HG03354 (cell line): ENCODE results near the gene UTP3.
"Not testable (repeated sequence)": the region's sequence is repeated elsewhere in the genome, so short reads cannot be mapped to it uniquely, and the experiment has no call there.

Source experiments
- ATAC-seq: cut with Tn5 transposase; IDR thresholded peaks from one replicate; pipeline ENCODE4 v1.9.1; 2021; ENCODE audit warnings: mild to moderate bottlenecking; ENCODE audit not compliant: unreplicated experiment, poor library complexity, severe bottlenecking

Gene UTP3

DNA sequence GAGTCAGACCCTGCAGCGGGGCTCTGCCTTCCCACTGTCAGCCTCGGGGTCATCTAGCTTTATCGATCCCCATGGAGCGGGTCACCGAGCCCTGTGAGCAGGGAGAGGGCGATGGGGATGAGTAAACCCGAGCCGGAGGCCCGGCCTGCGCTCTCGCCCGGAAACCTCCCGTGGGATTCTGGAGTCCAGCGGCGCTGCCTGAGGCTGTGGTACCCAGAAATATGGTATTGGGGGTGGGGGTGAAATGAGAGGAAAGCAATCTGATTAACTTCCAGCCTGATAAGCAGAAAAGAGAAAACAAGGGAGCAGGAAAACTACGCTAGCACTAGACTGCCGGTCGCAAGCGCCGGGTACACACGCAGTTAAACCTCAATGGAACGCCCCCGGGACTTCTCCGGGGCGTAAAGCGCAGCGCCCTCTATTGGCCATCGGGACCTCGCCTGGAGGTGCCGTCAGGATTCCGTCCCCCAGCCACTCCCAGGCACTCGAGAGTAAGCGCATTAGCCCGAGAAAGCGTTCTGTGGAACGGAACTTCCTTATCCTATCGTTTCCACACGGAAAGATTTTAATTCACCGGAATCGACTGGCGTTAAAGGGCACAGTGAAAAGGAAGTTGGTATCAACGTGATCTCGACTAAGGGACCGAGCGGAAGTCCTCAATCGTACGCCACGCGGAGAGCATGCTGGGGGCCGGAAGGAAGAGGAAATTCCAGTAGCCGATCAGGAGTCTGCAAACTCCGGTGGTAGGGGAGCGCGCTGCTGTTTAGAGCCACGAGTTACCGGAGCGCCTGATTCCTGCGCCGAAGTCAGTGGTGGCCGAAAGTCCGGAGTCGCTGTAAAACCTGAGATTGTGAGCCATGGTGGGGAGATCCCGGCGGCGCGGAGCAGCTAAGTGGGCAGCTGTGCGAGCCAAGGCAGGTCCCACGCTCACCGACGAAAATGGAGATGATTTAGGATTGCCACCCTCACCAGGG is at the start of gene UTP3:
Gene UTP3 (plus strand): TSS at position 712 of the 974 bp plus-strand sequence. CDS start 146 bp downstream, at position 858.
- ATAC-seq, result peak; percentile 96

GRCh38 chr4:70640192-70640591 is 48.1 kb upstream of the UTP3 start:
- ATAC-seq, result no peak

DNA sequence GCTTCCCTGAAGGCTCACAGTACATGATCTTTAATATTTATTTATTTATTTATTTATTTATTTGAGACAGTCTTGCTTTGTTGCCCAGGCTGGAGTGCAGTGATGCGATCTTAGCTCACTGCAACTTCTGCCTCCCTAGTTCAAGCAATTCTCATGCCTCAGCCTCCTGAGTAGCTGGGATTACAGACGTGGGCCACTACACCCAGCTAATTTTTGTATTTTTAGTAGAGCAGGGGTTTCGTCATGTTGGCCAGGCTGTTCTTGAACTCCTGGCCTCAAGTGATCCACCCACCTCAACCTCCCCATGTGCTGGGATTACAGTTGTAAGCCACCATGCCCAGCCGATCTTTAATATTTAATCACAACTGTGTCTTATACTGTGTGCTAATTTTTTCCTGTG is 37.6 kb upstream of the UTP3 start:
- not testable (repeated sequence) for ATAC-seq

GRCh38 chr4:70651864-70652506 is 36.3 kb upstream of the UTP3 start:
- peak; percentile 47 for ATAC-seq

GRCh38 chr4:70654605-70655011 is 33.7 kb upstream of the UTP3 start:
- ATAC-seq, result no peak

GRCh38 chr4:70657326-70657725 is 31.0 kb upstream of the UTP3 start:
- ATAC-seq, result no peak

DNA sequence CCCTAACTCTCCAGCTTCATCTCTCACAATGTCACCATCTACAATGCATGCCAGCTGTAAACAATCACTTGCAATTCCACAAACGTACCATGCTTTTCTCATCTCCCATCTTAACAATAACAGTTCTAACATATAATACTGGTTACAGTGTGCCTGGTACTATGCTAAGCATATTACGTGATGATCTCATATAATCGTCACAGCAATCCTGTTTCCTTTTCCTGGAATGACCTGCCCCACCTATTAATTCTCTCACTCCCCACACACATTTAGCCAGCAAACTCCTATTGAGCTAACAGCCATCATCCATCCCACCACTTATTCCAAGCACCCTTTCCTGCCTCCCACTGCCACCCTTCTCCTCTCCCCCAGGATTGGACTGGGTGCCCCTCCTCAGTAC is 29.9 kb upstream of the UTP3 start:
- ATAC-seq, result no peak

- no peak for ATAC-seq
Observed at GRCh38 chr4:70660106-70660505, 28.2 kb upstream of the UTP3 start.

DNA sequence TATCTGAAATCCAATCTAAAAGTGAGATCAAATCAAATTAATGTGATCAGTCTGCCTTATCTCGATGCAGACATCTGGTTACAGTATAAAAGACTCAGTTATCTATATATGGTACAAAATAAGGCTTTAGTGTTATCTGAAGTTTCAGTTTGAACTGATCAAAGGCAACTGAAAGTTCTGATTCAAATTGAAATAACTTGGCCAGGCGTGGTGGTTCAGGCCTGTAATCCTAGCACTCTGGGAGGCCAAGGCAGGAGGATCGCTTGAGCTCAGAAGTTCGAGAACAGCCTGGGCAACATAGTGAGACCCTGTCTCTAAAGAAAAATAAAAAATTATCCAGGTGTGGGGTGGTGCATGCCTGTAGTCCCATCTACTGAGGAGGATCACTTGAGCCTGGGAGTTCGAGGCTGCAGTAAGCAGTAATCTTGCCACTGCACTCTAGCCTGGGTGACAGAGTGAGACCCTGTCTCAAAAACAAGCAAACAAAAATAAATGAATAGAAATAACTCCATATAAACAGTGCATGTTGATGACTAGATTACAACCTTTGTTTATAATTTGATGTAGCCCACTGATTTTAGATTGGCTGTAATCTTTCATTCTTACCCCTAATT is 26.9 kb upstream of the UTP3 start:
- ATAC-seq, result peak; percentile 72

DNA sequence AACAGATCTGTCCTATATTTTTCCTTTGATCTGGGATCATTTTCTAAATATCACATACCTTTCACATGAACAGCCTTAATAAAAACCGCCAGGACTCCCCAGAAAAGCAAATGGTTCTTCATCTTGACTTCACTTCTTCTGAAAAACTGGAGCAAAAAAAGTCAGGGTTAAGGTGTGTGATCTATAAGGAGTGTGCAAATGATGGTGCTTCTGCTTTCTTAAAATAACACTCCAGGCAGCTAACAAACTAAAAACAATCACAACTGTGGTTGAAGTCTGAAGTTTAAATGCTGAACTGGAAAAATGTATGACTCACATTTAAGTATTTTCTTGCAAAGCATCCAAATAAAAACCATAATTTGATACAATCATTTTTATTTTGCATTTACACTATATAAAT is 22.0 kb upstream of the UTP3 start, which contains the start of gene JCHAIN:
Gene JCHAIN (minus strand): TSS at position 140 of the 400 bp plus-strand sequence. CDS start 18 bp downstream, at position 122.
- ATAC-seq, result no peak

GRCh38 chr4:70667740-70668535 is 20.4 kb upstream of the UTP3 start:
- peak; percentile 61 for ATAC-seq

- no peak for ATAC-seq
Observed at GRCh38 chr4:70670332-70671014, 17.9 kb upstream of the UTP3 start.

- ATAC-seq, result no peak
Observed at GRCh38 chr4:70671091-70671490, 17.2 kb upstream of the UTP3 start.

- no peak for ATAC-seq
Observed at GRCh38 chr4:70674191-70674590, 14.1 kb upstream of the UTP3 start.

DNA sequence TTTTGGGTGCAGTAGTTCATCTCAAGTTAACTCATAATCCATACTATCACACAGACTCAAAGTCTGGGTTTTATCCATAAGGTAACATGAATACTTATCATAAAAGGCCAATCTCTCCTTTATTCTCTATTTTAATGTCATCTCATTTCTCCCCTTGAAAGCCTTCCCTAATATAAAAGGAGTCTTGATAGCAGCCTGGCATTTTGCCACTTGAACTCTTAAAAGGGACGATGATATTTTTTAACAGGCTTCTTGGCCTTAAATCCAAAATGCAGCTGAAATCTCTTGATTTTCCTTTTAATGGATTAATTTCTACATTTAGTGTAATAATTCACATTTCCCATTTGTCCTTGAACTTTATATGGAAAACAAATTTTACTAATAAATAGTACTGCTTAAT is 13.6 kb upstream of the UTP3 start:
- ATAC-seq, result no peak

DNA sequence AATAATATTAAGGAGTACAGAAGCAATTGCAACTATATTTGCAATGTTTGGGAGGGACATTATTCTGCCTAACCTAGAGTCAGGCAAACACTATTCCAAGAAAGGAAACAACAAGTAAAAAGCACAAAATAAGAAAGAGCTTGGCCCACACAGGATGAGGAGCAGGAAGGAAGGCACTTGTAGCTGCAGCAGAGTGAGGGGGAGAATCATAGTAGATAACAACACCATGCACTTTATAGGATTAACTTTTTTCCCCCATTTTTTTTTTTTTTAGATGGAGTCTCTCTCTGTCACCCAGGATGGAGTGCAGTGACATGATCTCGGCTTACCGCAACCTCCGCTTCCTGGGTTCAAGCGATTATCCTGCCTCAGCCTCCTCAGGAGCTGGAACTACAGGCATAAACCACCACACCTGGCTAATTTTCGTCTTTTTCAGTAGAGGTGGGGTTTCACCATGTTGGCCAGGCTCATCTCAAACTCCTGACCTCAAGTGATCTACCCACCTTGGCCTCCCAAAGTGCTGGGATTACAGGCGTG is 11.7 kb upstream of the UTP3 start:
- ATAC-seq, result no peak

- peak; percentile 83 for ATAC-seq
Observed at GRCh38 chr4:70678383-70678999, 9.8 kb upstream of the UTP3 start.

GRCh38 chr4:70680934-70681333 is 7.4 kb upstream of the UTP3 start:
- ATAC-seq, result no peak
